ENCODE results near the gene COQ8A.
"Not testable (repeated sequence)": the region's sequence is repeated elsewhere in the genome, so short reads cannot be mapped to it uniquely, and the experiment has no call there.

The COQ8A gene

GRCh38 chr1:226952118-226952441 is 12.0 kb downstream of the COQ8A start:
- DNase-seq (ENCODE audit: low read depth in 2 of 2), result no peak

GRCh38 chr1:226953175-226953800 is 13.2 kb downstream of the COQ8A start:
- DNase-seq (ENCODE audit: low read depth in 2 of 2), result no peak

GRCh38 chr1:226954337-226954736 is 14.2 kb downstream of the COQ8A start:
- DNase-seq (ENCODE audit: low read depth in 2 of 2), result no peak

GRCh38 chr1:226954777-226955176 is 14.7 kb downstream of the COQ8A start:
- no peak for DNase-seq (ENCODE audit: low read depth in 2 of 2)

GRCh38 chr1:226955857-226956256 is 15.8 kb downstream of the COQ8A start:
- not testable (repeated sequence) for DNase-seq (ENCODE audit: low read depth in 2 of 2)

GRCh38 chr1:226956942-226957713 is 17.0 kb downstream of the COQ8A start:
- DNase-seq (ENCODE audit: low read depth in 2 of 2), result no peak

GRCh38 chr1:226957714-226958113 is 17.6 kb downstream of the COQ8A start:
- no peak for DNase-seq (ENCODE audit: low read depth in 2 of 2)

- DNase-seq (ENCODE audit: low read depth in 2 of 2), result no peak
These were observed 18.2 kb downstream of the COQ8A start for GRCh38 chr1:226958300-226958699.

GRCh38 chr1:226960256-226960655 is 20.2 kb downstream of the COQ8A start:
- DNase-seq (ENCODE audit: low read depth in 2 of 2), result no peak

GRCh38 chr1:226960944-226961765 is 21.1 kb downstream of the COQ8A start:
- no peak for DNase-seq (ENCODE audit: low read depth in 2 of 2)

- no peak for DNase-seq (ENCODE audit: low read depth in 2 of 2)
These were observed 22.6 kb downstream of the COQ8A start for GRCh38 chr1:226962421-226963391.

GRCh38 chr1:226964068-226964425 is 24.0 kb downstream of the COQ8A start:
- no peak for DNase-seq (ENCODE audit: low read depth in 2 of 2)

GRCh38 chr1:226964611-226965486 is 24.8 kb downstream of the COQ8A start:
- DNase-seq (ENCODE audit: low read depth in 2 of 2), result no peak

- no peak for DNase-seq (ENCODE audit: low read depth in 2 of 2)
These were observed 25.7 kb downstream of the COQ8A start for GRCh38 chr1:226965581-226966440.

GRCh38 chr1:226966683-226967082 is 26.6 kb downstream of the COQ8A start:
- no peak for DNase-seq (ENCODE audit: low read depth in 2 of 2)

- DNase-seq (ENCODE audit: low read depth in 2 of 2), result no peak
These were observed 27.6 kb downstream of the COQ8A start for GRCh38 chr1:226967665-226968064.

GRCh38 chr1:226971765-226972164 is 31.7 kb downstream of the COQ8A start:
- DNase-seq (ENCODE audit: low read depth in 2 of 2), result no peak

- no peak for DNase-seq (ENCODE audit: low read depth in 2 of 2)
These were observed 32.8 kb downstream of the COQ8A start for GRCh38 chr1:226972931-226973330.

GRCh38 chr1:226973371-226973897 is 33.3 kb downstream of the COQ8A start:
- no peak for DNase-seq (ENCODE audit: low read depth in 2 of 2)

Data from fibroblast of skin of left biceps (primary cell).